ENCODE measurements around the gene ACSM6.

ACSM6 gene

GRCh38 chr10:95245425-95246055, 51.5 kb downstream of the ACSM6 start:
- DNase-seq (ENCODE audit: low read depth, low spot score): no peak

GRCh38 chr10:95246582-95247051, 52.6 kb downstream of the ACSM6 start:
- DNase-seq (ENCODE audit: low read depth, low spot score): peak; percentile 17

GRCh38 chr10:95247200-95247880, 53.3 kb downstream of the ACSM6 start:
- no peak for DNase-seq (ENCODE audit: low read depth, low spot score)

- no peak for DNase-seq (ENCODE audit: low read depth, low spot score)
Observed at GRCh38 chr10:95247881-95248583, 54.0 kb downstream of the ACSM6 start.

- DNase-seq (ENCODE audit: low read depth, low spot score): no peak
Observed at GRCh38 chr10:95248989-95249388, 55.0 kb downstream of the ACSM6 start.

GRCh38 chr10:95249467-95249866, 55.4 kb downstream of the ACSM6 start:
- DNase-seq (ENCODE audit: low read depth, low spot score): no peak

GRCh38 chr10:95250856-95251255, 56.8 kb downstream of the ACSM6 start:
- DNase-seq (ENCODE audit: low read depth, low spot score): no peak

- DNase-seq (ENCODE audit: low read depth, low spot score): no peak
Observed at GRCh38 chr10:95253007-95253406, 59.0 kb downstream of the ACSM6 start.

GRCh38 chr10:95253686-95254085, 59.6 kb downstream of the ACSM6 start:
- DNase-seq (ENCODE audit: low read depth, low spot score): no peak

GRCh38 chr10:95254629-95255028, 60.6 kb downstream of the ACSM6 start:
- no peak for DNase-seq (ENCODE audit: low read depth, low spot score)

- DNase-seq (ENCODE audit: low read depth, low spot score): no peak
Observed at GRCh38 chr10:95256268-95256667, 62.2 kb downstream of the ACSM6 start.

- no peak for DNase-seq (ENCODE audit: low read depth, low spot score)
Observed at GRCh38 chr10:95257849-95258248, 63.8 kb downstream of the ACSM6 start.

- DNase-seq (ENCODE audit: low read depth, low spot score): no peak
Observed at GRCh38 chr10:95260397-95260881, 66.4 kb downstream of the ACSM6 start.

GRCh38 chr10:95260909-95261552, 67.0 kb downstream of the ACSM6 start:
- no peak for DNase-seq (ENCODE audit: low read depth, low spot score)

GRCh38 chr10:95261926-95262325, 67.9 kb downstream of the ACSM6 start:
- DNase-seq (ENCODE audit: low read depth, low spot score): no peak

GRCh38 chr10:95262763-95263518, 68.9 kb downstream of the ACSM6 start:
- no peak for DNase-seq (ENCODE audit: low read depth, low spot score)

- no peak for DNase-seq (ENCODE audit: low read depth, low spot score)
Observed at GRCh38 chr10:95263864-95264226, 69.8 kb downstream of the ACSM6 start.

GRCh38 chr10:95264227-95265051, 70.4 kb downstream of the ACSM6 start:
- no peak for DNase-seq (ENCODE audit: low read depth, low spot score)

- DNase-seq (ENCODE audit: low read depth, low spot score): no peak
Observed at GRCh38 chr10:95265572-95265971, 71.5 kb downstream of the ACSM6 start.

- DNase-seq (ENCODE audit: low read depth, low spot score): no peak
Observed at GRCh38 chr10:95266674-95267095, 72.6 kb downstream of the ACSM6 start.

All from activated CD4-positive, CD25-positive, alpha-beta regulatory T cell treated with anti-CD3 and anti-CD28 coated beads, Interleukin-2, amount 50 U/mL, for 16 hours (primary cell).